HG03139 (cell line): Measurements from ENCODE around the gene NCF1.
"Not testable (repeated sequence)": the region's sequence is repeated elsewhere in the genome, so short reads cannot be mapped to it uniquely, and the experiment has no call there.

Source experiments
- ATAC-seq: cut with Tn5 transposase; IDR thresholded peaks from one replicate; pipeline ENCODE4 v1.9.1; 2021; ENCODE audit not compliant: unreplicated experiment

Gene NCF1

DNA sequence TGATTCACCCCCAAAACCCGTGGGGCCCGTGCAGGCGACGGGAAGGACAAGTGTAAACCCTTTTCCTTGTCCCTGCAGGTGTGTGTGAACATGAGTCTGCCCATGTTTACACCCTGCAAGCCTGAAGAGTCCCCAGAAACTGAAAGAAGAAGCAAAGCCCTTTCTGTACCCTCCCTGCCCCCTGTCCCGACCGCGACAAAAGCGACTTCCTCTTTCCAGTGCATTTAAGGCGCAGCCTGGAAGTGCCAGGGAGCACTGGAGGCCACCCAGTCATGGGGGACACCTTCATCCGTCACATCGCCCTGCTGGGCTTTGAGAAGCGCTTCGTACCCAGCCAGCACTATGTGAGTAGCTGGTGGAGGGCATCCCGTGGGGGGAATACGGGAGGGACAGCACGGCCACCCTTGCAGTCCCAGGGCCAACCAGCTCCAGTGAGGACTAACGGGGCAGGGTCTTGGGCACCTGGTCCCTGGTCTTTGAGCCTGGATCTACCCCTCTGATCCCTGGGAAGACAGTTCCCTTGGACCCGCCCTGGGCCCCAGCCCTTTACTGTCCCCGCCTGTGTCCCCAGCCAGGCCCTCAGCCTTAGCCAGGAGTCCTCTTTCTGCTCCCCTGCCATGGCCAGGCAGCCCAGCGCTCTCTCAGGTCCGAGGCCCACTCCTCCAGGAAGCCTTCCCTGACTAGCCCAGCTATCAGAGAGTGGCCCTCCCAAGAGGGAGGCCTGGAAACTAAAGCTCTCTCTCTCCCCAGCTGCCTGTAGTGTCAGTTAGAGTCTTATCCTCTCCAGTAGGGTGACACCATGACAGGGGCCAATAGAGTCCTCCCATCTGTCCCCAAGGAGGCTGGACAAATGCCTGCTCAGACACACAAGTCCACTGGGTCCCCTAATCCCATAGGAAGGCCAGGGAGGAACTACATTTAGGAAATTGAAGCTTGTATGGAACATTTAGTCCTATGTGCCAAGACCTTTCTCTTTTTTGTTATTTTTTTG is at the start of gene NCF1:
TSS of gene NCF1 (plus strand) at position 252 of the 991 bp plus-strand sequence. CDS start at position 273, 21 bp downstream.
- ATAC-seq = peak; percentile 72

DNA sequence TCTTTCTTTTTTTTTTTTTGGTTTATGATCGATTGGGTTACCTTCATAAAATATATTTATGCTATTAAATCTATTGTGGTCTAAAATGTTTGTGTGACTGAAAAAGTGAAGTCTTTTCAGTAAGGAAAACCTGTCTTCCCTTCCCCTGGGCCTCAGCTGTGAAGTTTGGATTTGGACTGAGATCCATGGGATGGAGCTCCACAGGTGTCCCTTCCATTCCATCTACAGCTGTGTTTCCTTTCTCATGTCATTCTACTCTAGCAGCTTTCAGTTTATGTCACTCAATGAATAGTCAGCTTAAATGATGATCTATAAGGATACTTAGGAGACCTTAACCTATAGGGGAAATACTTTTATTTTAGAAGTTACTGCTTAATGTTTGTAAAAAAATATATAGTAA is 48.0 kb upstream of the NCF1 start:
- no peak for ATAC-seq

DNA sequence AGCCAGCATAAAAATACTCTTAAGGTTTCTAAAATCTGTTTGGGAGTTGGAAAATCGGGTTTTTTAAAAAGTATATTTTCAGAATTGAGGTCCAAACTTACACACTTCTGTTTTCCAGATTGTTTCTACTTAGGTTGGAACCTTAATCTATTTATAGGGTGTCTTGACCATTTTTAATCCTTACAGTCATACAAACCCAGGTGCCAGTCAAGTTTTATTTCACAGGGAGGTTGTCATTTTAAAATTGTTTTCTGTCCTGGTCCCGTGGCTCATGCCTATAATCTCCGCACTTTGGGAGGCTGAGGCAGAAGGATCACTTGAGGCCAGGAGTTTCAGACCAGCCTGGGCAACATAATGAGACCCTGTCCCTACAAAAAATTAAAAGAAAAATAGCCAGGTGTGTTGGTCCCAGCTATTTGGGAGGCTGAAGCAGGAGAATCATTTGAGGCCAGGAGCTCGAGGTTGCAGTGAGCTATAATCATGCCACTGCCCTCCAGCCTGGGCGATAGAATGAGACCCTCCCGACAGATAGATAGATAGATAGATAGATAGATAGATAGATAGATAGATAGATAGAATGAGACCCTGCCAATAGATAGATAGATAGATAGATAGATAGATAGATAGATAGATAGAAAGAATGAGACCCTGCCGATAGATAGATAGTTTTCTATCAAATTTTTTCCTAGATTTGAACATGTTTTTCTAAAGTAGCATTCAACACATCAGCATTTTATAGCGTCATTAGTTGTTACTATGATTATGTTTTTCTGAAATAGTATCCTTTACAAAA is 47.3 kb upstream of the NCF1 start:
- ATAC-seq = no peak

DNA sequence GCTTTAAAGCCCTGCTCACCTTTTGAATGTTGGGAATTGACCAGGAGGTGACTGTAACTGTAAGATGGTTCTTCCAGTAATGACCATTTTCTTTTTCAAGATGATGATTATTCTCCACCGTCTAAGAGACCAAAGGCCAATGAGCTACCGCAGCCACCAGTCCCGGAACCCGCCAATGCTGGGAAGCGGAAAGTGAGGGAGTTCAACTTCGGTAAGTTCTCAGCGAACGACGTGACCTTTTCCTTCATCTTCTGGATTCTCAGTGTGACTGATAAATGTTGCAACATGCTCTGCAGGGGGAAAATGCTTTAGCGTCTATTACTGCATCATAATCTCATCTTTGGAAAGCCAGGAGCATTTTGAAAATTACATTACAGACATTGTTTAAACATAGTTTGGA is 45.1 kb upstream of the NCF1 start:
- ATAC-seq = not testable (repeated sequence)

DNA sequence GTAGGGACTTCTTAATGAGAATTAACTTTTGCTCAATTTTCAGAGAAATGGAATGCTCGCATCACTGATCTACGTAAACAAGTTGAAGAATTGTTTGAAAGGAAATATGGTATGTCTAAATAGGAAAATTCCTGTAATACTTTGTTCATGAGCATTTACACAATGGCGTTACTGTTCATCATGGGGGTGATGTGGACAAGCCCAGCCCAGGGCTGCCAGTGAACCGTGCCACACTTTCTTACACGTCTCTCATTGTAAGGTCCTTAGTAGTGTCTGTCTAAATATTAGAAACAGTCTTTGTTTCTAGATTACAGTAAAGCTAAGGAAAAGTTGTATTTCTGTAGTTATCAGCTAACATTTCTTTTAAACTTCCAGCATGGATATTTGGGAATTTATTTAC is 43.6 kb upstream of the NCF1 start:
- not testable (repeated sequence) for ATAC-seq

DNA sequence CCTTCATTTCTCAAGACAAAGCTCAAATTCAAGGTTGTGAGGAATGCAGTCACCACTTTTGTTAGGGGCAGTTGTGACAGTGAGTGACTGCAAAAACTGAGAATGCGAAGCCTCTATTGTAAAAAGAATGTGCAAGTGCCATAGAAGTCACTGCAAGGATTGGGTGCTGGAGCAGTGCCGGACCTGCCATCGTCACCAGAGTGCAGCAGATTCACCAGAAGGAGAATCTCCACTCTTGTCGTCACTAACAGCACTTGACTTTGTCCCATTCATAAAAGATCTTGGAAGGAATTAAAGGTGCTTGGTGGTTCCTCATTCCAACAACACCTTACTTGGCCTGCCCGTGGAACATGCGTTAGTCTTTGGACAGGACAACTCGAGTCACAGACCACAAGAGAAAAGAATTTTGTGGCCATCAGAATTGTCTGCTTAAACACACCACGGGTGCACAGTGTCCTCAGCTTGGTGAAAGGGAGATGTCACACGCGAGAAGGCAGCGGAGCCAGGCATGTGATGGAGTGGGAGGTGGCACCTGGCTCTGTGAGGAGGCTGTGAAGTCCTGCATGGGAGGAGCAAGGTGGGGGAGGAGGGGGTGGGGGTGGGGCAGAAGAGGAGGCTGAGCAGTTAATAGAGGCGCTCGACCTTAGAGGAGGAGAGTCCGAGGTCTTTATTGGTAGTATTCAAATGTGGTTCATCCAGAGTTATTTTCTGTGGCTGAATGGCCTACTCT is 33.7 kb upstream of the NCF1 start:
- not testable (repeated sequence) for ATAC-seq

DNA sequence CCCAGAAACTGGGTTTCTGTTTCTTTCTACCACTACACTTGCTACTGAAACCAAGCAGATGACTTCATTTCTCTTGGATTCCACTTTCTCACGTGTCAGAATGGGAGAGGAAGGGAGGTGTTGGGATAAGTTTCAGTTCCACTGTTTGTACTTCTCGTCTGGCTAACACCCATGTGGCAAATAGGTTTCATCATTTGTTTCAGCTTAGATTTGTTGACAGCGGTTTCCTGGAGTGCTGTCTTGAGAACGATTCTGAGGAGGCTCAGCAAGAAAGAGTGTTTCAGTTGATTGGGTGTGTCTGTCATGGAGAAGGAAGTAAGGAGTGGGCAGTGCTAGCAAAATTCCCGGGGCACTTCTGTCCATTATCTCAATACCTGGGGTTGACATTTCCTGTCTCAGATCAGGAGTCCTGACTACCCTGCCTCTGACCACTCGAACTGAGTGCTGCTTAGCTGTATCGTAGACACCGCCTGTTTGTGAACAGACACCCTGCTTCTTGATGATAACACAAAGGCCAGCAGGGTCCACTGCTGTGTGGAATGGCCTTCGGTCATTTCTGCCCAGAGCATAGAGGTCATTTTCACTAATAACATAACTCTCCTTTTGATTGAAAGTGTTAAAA is 29.8 kb upstream of the NCF1 start:
- ATAC-seq = not testable (repeated sequence)

DNA sequence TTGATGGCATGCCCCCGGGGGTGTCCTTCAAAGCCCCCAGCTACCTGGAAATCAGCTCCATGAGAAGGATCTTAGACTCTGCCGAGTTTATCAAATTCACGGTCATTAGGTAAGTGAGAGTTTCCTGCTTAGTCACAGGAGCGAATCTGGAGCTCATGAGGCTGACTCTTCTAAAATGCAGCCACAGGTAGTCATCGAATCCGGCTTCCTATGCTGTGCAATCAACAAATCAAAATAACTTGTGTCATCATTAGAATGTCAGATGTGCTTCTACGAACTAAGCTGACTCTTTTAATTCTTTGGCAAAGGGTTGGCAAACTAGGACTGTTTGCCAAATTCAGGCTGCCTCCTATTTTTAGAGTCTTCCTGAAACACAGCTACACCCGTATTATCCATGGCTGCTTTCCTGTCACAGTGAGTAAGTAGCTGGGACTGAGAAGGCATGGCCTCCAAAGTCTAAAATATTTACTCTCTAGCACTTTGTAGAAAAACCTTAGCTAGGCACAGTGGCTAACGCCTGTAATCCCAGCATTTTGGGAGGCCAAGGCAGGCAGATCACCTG is 19.8 kb upstream of the NCF1 start:
- not testable (repeated sequence) for ATAC-seq

DNA sequence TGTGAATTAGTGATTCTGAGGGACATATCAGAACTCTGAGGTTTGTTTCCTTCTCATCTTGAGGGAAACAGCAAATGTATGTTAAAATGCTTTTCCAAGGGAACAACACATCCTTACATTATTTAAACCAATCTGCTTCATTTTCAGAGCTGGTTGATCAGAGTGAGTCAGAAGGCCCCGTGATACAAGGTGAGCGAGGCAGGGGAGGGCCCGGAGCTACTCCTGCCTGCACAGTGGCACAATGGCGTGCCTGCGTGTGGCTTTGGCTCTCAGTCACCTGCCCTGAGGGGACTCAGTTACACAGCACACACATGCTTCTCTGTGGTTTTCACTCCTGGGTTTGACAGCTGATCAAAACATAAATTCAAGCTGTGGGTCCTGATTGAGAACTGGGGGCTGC is 17.1 kb upstream of the NCF1 start:
- not testable (repeated sequence) for ATAC-seq

DNA sequence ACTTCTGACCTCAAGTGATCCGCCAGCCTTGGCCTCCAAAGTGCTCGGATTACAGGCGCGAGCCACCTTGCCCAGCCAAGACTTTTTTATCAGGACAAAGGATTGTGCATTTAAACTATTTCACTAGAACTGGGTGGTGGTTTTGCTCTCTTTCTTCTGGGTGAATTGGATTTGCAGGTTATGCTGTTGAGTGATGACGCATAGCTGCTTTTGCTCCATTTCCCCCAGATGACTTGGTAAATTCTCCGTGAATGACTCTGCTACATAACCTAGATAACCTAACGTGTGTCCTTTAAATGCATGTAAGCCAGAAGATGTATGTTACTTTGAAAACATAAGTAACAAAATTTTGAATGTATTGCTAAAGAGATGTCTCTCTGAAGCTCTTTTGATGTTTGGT is 15.5 kb upstream of the NCF1 start:
- ATAC-seq = not testable (repeated sequence)

DNA sequence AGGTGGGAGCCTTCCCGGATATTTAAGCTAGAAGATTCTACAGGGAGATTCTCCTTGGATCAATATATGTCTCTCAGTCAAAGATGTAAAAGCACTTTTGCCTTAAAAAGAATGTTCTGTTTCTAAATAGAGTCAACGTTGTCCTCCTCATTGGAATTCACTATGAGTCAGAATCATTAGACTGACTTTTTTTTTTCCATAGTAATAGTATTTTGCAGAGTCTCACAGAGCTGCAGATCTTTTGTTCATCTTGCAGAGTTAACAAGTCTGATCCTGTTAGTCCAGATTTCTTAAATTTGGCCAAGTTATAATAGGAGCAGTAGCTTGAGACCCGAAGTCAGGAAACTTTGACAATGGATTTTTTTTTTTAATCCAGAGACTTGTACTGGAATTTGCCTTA is 14.8 kb upstream of the NCF1 start:
- not testable (repeated sequence) for ATAC-seq

DNA sequence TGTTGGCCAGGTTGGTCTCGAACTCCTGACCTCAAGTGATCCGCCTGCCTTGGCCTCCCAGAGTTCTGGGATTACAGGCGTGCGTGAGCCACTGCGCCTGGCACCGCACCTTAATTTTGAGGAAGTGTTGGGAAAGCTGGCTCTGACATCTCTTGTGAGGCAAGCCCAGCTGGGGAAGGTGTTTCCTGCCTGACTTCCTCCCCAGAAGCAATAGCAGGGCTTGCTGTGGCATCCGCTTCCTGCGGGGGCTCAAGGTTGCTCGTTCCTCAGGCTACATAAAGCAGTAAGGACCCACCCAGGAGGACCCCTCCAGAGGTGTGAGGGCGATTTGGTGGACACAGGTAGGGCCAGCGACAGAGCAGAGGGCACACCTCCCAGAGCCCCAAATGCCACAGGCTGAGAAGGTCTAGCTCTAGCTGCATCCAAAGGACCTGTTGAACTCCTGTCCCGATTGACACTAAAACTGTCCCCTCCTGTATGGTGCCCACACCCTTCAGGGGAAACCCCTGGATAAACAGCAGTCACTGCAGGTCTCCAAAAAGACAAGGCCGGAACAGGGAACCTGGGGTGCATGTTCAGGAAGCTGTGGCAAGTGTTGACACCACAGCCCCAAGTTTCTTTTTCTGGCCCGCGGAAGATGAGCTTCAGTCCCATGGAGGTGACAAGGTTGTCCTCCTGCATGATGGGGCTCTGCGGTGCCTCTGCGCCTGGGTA is 8.4 kb upstream of the NCF1 start:
- ATAC-seq = not testable (repeated sequence)

DNA sequence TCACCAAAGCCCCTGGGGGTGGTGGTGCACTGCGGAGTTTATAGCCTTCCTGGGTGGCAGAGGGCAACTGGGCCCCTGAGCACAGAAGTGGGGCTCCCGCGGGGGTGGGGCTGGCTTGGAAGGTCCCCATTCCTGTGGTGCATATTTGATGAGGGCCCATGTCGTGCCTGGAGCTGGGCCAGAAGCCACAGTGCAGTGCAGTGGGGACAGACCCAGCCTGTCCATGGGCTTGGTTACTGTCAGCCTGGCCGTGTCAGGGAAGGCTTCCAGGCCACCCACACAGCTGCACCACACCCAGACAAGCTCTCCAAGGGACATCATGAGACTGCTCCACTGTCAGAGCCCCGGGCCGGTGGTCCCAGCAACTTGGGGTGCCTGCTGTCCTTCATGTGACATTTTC is 7.3 kb upstream of the NCF1 start:
- ATAC-seq = not testable (repeated sequence)

DNA sequence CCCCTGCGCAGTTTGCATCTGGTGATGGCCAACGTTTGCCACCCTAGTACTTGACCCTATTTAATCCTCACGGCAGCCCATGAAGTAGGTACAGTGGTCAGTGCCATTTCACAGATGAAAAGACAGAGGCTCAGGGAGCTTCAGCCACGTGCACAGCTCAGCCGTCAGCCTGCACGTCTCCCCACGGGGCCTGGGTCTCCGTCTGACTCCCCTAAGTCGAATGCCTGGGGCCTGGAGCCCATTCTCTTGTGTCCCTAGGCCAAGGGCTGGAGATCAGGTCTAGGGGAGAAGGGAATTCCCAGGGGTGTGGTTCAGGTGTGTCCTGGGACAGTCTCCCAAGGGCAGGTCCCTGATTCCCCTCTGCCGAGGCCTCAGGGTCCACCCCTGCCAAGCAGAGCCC is 6.8 kb upstream of the NCF1 start:
- ATAC-seq = not testable (repeated sequence)

DNA sequence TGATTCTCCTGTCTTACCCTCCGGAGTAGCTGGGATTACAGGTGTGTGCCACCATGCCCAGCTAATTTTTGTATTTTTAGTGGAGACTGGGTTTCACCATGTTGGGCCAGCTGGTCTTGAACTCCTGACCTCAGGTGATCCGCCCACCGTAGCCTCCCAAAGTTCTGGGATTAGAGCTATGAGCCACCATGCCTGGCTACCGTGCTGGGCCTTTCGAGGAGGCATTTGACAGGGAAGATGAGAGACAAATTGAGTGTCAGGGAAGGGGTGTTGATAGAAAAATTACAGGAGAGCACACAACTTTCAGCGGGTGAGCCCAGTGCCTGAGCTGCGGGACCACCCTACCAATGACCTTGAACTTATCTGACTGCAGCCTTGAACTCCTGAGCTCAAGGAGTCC is 3.7 kb upstream of the NCF1 start:
- ATAC-seq = not testable (repeated sequence)

DNA sequence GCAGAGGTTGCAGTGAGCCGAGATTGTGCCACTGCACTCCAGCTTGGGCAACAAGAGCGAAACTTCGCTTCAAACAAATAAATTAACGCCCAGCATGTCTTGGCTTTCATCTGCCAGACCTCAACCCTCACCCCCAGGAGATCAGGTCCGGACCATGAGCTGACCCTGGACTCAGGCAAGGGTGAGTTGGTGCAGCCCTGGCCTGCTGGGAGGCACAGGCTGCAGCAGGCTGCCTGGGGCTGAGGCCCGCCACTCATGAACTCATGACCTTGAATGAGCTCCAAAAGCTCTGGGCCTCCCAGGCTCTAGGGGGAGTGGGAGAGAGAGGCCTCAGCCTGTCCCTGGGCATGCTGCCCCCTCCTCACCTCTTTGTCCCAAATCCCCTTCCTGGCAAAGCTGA is 1.7 kb upstream of the NCF1 start:
- ATAC-seq = not testable (repeated sequence)

DNA sequence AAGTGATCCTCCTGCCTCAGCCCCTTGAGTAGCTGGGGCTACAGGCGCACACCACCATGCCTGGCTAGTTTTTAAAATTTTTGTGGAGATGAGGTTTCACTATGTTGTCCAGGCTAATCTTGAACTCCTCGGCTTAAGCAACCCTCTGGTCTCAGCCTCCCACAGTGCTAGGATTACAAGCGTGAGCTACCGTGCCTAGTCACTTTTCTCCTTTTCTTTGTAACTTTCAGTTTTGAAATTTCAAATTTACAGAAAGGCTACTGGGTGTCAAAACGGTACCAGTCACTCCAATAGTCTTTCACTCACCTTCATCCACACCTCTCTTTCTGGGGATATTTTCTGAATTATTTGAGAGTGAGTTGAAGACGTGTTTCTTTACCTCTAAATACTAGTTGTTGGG is 1.3 kb downstream of the NCF1 start:
- not testable (repeated sequence) for ATAC-seq

DNA sequence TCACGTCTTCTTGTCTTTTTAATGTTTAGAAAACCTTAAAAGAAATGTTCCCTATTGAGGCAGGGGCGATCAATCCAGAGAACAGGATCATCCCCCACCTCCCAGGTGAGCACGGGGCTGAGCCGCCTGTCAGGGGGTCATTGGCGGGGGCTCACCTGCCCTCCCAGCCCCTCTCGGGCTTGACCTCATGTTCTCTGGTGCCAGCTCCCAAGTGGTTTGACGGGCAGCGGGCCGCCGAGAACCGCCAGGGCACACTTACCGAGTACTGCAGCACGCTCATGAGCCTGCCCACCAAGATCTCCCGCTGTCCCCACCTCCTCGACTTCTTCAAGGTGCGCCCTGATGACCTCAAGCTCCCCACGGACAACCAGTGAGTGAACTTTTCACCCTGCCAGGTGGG is 5.2 kb downstream of the NCF1 start:
- not testable (repeated sequence) for ATAC-seq

DNA sequence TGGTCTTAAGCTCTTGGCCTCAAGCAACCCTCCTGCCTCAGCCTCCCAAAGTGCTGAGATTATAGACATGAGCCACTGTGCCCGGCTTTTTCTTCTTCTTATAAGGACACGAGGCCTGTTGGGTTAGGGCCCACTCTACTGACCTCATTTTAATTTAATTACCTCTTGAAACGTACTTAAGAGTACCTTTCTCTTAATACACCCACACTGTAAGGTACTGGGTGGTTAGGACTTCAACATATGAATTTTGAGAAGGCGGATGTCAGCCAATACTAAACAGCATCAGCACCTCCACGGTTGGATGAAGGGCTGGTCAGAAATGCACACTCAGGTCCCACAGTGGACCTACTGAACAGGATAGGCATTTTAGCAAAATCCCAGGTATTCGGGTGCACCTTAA is 7.9 kb downstream of the NCF1 start:
- not testable (repeated sequence) for ATAC-seq

DNA sequence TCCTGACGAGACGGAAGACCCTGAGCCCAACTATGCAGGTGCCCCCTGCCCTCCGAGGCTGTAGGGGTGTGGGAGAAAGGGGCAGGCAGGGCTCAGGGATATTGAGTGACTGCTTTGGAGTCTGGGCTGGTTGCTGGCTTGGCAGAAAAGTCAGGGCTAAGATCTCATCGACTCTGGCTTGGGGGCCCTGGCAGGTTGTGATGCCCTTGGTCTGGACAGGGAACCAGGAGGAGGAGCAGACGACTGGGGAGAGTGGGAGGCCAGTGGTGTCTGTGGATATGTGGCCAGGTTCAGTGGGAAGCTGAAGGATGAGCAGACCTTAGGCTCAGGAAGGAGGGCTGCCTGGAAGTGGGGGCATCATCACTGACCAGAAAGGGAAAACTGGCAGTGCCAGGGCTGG is 9.8 kb downstream of the NCF1 start:
- ATAC-seq = not testable (repeated sequence)
